Inflammatory macrophage (primary cell): ENCODE measurements around the gene SEPHS2.
"Not testable (repeated sequence)": the region's sequence is repeated elsewhere in the genome, so short reads cannot be mapped to it uniquely, and the experiment has no call there.

Experiments used
- DNase-seq, 2 donors: peaks; one replicate each; pipeline ENCODE4 v3.0.0-alpha.2; 2020 to 2022
- total RNA-seq, 18 experiments: gene quantifications; one replicate each; lab custom pipeline; 2026; ENCODE audit warnings: mixed read lengths in 6 of 18, inconsistent platforms in 2 of 18; lab: John Stamatoyannopoulos, UW

The SEPHS2 gene
- 23.6 to 115 (median 74.5) reads per million in 18 experiments for total RNA-seq

GRCh38 chr16:30445408-30446202, at the start of gene SEPHS2:
Gene SEPHS2, minus strand, starts transcription at chr16:30445874. Its CDS starts 147 bp downstream, at chr16:30445727.
- DNase-seq: peak; percentile 99 to 100

DNA sequence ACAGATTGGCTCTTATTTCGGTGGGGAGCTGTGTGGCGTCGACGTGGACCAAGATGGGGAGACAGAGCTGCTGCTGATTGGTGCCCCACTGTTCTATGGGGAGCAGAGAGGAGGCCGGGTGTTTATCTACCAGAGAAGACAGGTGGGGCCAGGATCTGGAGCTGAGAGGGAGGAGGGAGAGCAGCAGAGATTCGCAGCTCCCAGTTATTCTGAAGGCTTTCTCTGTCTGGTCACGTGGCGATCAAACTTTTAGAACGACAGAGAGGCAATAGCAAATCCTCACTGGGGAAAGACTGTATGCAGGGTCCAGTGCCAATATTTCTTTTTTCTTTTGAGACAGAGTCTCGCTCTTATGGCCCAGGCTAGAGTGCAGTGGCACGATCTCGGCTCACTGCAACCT, 49.0 kb upstream of the SEPHS2 start:
- DNase-seq: no peak

DNA sequence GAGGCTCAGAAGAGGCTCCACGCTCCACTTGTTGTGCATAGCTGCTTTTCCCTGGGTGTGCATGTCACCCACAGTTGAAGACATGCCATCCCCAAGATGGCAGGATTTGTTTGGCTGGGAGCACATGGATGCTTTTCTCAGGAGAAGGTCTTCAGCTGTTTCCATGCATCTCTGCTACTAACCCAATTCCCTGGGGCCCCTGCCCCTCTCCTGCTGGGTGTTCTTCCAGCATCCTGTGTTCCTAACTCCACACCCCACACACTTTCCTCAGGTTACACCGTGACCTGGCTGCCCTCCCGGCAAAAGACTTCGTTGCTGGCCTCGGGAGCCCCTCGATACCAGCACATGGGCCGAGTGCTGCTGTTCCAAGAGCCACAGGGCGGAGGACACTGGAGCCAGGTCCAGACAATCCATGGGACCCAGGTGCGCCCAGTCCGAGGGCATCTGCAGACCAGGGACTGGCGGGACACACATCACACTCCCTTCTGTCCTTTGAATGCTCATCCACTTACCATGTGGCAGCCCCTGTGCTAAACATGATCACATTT, 48.3 kb upstream of the SEPHS2 start:
- DNase-seq: no peak

DNA sequence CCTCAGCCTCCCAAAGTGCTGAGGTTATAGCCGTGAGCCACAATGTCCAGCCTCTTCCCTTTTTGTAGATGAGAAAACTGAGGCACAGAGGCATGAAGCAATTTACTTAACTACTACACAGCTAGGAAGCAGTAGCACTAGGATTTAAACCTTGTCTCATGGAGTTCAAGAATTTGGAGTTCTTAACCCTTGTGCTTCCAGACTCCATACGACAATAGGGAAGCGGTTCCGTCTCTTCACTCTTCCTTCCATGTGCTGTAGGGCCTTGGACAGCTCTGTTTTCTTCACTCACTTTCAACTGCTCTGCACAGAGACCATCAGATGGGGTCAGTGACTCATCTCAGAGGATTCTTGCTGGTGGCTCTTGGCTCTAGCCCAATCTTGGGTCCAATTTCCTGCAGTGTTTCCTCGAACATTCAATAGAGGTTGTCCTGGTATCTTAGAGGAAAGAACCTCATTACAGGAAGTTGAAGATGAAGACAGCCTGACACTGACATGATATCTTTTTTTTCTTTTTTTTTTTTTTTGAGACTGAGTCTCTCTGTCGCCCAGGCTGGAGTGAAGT, 46.2 kb upstream of the SEPHS2 start:
- DNase-seq: peak; percentile 31 to 44

GRCh38 chr16:30491229-30491628, 45.6 kb upstream of the SEPHS2 start:
- DNase-seq: no peak

- DNase-seq: no peak
Measured at GRCh38 chr16:30490210-30490609, 44.5 kb upstream of the SEPHS2 start.

GRCh38 chr16:30488764-30489605, 43.3 kb upstream of the SEPHS2 start:
- peak; percentile 43 to 51 for DNase-seq

DNA sequence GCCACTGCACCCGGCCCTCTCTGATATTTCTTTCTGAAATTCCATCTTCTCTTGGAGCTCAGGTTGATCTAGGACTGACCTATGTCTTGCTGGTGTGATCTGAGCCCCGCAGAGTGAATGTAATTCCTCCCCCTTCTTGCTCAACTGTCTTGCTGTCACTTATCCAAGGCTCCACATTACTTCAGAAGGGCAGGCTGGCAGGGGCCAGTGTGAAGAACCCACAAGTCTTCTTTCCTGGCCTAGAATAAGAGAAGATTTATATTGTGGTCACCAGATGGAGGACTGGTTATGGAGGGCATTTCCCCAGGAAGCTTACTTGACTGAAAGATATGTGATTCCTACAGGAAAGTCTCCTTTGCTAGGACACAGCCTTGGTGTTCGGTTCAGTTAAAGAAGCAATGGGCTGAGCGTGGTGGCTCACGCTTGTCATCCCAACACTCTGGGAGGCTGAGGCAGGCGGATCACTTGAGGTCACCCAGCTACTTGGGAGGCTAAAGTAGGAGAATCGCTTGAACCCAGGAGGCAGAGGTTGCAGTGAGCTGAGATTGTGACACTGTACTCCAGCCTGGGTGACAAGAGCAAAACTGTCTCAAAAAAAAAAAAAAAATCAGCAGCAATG, 40.3 kb upstream of the SEPHS2 start:
- DNase-seq: no peak

- DNase-seq: no peak
Measured at GRCh38 chr16:30484887-30485286, 39.2 kb upstream of the SEPHS2 start.

DNA sequence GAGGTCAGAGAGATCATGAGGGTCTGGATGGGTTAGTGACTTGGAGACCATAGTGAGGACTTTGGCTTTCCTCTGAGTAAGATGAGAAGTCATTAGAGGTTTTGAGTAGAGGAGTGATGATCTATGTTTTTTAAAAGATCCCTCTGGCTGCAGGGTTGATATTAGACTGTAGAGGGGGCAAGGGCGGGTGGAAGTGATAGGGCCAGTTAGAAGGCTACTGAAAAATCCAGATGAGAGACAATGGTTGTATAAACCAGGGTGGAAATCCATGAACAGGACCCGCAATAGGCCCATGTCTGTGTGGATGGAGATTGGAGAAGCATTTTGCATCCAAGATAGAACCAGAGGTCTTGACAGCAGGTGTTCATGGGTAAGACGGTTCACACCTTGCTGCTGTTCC, 36.7 kb upstream of the SEPHS2 start:
- no peak for DNase-seq

- peak in 1 of 2 donors; percentile 27 for DNase-seq
Measured at GRCh38 chr16:30481381-30481780, 35.7 kb upstream of the SEPHS2 start.

GRCh38 chr16:30478766-30479478, 33.2 kb upstream of the SEPHS2 start:
- DNase-seq: peak; percentile 49 to 50

DNA sequence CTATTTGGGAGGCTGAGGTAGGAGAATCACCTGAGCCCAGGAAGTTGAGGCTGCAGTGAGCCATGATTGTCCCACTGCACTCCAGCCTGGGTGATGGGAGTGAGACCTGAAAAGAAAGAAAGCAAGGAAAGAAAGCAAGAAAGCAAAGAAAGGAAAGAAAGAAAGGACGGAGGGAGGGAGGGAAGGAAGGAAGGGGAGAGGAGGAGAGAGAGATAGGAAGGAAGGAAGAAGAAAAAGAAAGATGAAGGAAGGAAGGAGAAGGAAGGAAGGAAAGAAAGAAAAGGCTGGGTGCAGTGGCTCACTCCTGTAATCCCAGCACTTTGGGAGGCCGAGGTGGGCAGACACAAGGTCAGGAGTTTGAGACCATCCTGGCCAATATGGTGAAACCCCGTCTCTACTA, 32.1 kb upstream of the SEPHS2 start:
- not testable (repeated sequence) for DNase-seq

DNA sequence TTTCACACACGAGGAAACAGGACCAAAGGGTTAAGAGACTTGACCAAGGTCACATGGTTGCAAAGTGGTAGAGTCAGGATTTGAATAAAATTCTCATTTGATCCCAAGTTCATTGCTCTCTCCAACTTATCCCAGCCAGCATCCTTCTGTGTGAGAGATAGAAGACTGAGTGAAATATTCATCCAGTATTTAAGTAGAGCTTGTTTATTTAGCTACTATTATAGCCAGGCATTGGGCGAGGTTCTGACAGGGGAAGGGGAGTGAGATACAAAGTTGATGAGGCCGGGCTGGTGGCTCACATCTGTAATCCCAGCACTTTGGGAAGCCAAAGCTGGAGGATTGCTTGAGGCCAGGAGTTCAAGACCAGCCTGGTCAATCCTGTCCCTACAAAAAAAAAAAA, 31.3 kb upstream of the SEPHS2 start:
- DNase-seq: no peak

- no peak for DNase-seq
Measured at GRCh38 chr16:30474684-30475083, 29.0 kb upstream of the SEPHS2 start.

DNA sequence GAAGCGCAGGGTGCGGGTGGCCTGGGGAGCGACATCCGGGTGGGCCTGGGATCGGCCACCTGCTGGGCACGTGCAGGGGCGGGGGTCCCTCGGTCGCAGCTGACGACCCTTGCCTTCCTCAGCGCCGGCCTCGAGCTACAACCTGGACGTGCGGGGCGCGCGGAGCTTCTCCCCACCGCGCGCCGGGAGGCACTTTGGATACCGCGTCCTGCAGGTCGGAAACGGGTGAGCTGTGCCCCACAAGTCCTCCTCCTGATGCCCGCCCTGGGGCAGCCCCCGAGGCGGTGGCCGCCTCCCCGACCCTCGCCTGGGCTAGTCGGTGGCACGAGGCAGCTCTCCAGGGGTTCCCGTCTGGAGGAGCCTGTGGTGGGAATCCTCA, 28.4 kb upstream of the SEPHS2 start:
- no peak for DNase-seq

DNA sequence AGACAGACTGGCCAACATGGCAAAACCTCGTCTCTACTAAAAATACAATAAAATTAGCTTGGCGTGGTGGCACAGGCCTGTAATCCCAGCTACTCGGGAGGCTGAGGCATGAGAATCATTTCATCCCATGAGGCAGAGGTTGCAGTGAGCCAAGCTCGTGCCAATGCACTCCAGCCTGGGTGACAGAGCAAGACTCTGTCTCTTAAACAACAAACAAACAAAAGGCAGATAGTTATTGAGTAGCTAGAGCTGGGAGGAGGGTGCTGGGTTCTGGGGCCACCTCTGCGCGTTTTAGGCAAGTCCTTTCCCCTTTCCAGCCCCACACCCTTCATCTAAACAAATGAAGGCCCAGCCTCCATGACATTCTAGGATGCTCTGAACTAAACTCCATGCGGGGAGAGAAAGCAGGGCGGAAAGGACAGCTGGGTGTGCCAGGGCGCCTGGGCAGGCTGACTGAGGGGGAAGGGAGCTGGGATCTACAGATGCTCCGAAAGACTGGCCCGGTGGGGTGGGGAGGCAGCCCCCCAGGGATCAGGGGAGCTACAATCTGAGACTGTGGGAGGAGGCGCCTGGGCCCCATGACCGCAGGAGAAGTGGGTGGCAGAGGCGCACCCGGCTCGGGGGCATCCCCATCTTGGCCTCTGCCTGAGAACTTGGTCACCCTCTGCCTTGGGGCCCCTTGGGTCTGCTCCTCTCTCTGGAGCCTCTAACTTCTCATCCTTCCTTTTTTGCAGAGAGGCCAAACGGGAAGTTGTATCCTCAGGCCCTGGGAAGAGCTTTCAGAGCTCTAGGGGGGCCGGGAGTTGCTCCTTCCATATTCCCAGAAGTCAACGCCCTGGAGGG, 27.8 kb upstream of the SEPHS2 start:
- peak; percentile 54 to 74 for DNase-seq

GRCh38 chr16:30472328-30472942, 26.8 kb upstream of the SEPHS2 start, which contains the start of gene ITGAL:
Gene ITGAL, plus strand, starts transcription at chr16:30472742. Its CDS starts 96 bp downstream, at chr16:30472838.
- DNase-seq: peak; percentile 92 to 93

GRCh38 chr16:30470632-30470995, 24.9 kb upstream of the SEPHS2 start:
- DNase-seq: no peak

- DNase-seq: no peak
Measured at GRCh38 chr16:30470170-30470512, 24.5 kb upstream of the SEPHS2 start.

DNA sequence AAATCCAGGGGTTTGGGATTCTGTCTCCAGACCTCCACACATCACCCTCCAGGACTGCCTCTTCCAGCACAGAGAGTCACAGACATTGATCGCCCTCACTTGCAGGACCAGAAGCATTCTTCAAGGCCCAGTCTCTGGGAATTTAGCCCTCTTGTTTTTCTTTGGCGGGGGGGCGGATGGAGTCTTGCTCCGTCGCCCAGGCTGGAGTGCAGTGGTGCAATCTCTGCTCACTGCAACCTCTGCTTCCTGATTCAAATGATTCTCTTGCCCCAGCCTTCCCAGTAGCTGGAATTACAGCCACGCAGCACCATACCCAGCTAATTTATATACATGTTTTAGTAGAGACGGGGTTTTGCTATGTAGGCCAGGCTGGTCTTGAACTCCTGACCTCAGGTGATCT, 18.4 kb upstream of the SEPHS2 start:
- DNase-seq: peak; percentile 29 to 47
